ENCODE data around the gene ISG20. TPM values are rescaled to one million over a fixed set of nuclear protein-coding genes. Genes with fewer than 3 reads are reported as not detected.

Gene ISG20
- total and polyA plus RNA-seq, 2 of the 8 experiments (the other 6 are each of a cell fraction or from before 2014, with no cell fraction given), result 2.9 to 5.2 TPM

GRCh38 chr15:88624156-88624970, 14.5 kb upstream of the ISG20 start:
- FAIRE-seq (no peak), DNase-seq (ENCODE audit: low read depth in 1 of 2, low spot score in 2 of 2) (no peak)
- Histone ChIP-seq H2AFZ (ENCODE audit: low read length) (no peak overlapping the region), H3K14ac (ENCODE audit: insufficient read length) (no peak overlapping the region), H2BK15ac (ENCODE audit: low read length) (no peak overlapping the region), H3K56ac (replicated peaks; ENCODE audit: insufficient read length, low read depth, low read length) (no peak overlapping the region), H4K91ac (replicated peaks; ENCODE audit: insufficient read length, low read length) (no peak overlapping the region), H2BK20ac (ENCODE audit: low read length) (no peak overlapping the region), H3K4me1 (replicated peaks in 1 of 4; ENCODE audit: control insufficient read depth in 3 of 4, insufficient read depth in 4 of 4, low read length in 3 of 4) (peaks cover 14 to 27% (median 16%) of the 10 kb centered on the region in 4 experiments), H2BK5ac (ENCODE audit: low read depth, low read length) (no peak overlapping the region), H3K4me2 (ENCODE audit: insufficient read depth in 1 of 2, low read depth in 2 of 2, low read length in 2 of 2) (peak overlapping the region; percentile 85 to 93), H3K18ac (ENCODE audit: extremely low read depth, low read length) (no peak overlapping the region), H3K9me3 (ENCODE audit: insufficient read depth in 2 of 2, low read depth in 1 of 2, low read length in 1 of 2) (no peaks in the 10 kb centered on the region), H3K79me1 (ENCODE audit: low read depth, low read length) (peaks cover 20% of the 10 kb centered on the region; the same call in 1 of the 2 replicates), H3K79me2 (ENCODE audit: control insufficient read depth in 1 of 2, insufficient read depth in 2 of 2, low read length in 2 of 2) (peaks cover 63 to 82% of the 10 kb centered on the region in 2 experiments), H4K5ac (ENCODE audit: insufficient read length, low read depth, low read length) (no peak overlapping the region), H3K4me3 (ENCODE audit: extremely low read depth in 1 of 4, insufficient read depth in 2 of 4, low read depth in 3 of 4, low read length in 4 of 4) (peak overlapping the region in 3 of 4 experiments; percentile 16 to 96 (median 81); a peak in 4 of 8 replicates), H3K27ac (ENCODE audit: low read depth, low read length) (no peak overlapping the region), H3K23ac (ENCODE audit: insufficient read length) (no peak overlapping the region), H3K27me3 (replicated peaks in 1 of 4; ENCODE audit: control insufficient read depth in 3 of 4, extremely low read depth in 1 of 4, insufficient read depth in 3 of 4, low read length in 3 of 4) (no peaks in the 10 kb centered on the region), H3K4ac (replicated peaks; ENCODE audit: insufficient read length, low read depth, low read length) (no peak overlapping the region), H2BK12ac (ENCODE audit: low read depth, low read length) (no peak overlapping the region), H3K9ac (replicated peaks in 1 of 4; ENCODE audit: extremely low read depth in 1 of 4, low read depth in 3 of 4, low read length in 3 of 4) (peak overlapping the region in 1 of 4 experiments; percentile 13; a peak in 2 of 7 replicates), H2BK120ac (replicated peaks; ENCODE audit: low read depth, low read length) (no peak overlapping the region), H4K8ac (ENCODE audit: extremely low read depth, insufficient read depth, low read length) (no peak overlapping the region), H2AK5ac (ENCODE audit: low read depth, low read length) (no peak overlapping the region; the same call in 1 of the 2 replicates), H3K36me3 (ENCODE audit: control insufficient read depth in 2 of 4, insufficient read depth in 4 of 4, low read length in 3 of 4) (peaks cover 28 to 52% (median 42%) of the 10 kb centered on the region in 4 experiments), H4K20me1 (replicated peaks in 1 of 2; ENCODE audit: control insufficient read depth in 1 of 2, insufficient read depth in 2 of 2, low read length in 2 of 2) (peaks cover 60 to 62% of the 10 kb centered on the region in 2 experiments), H3K23me2 (ENCODE audit: low read depth, low read length) (peaks cover 19% of the 10 kb centered on the region)
- ChIA-PET POLR2A (ENCODE audit: partially characterized antibody) (interaction anchor here (0.6 to 7.5 kb wide), 12 partner anchors 9 to 1394 kb away, joined by 3 to 61 read pairs (median 5); partner anchors contain the start of genes ISG20, MRPL46 and MRPS11), CTCF (ENCODE audit: partially characterized antibody) (interaction anchor here (0.6 to 2.1 kb wide), 24 partner anchors 8 to 503 kb away, joined by 3 to 11 read pairs (median 4); partner anchors contain the start of genes ISG20 and MRPS11)
- 85% methylated on average over 19 of the region's 19 CpGs; no CpG with 5 or more reads in 1 of the 2 experiments for WGBS, 2 experiments (ENCODE audit: extremely low coverage in 1 of 2, insufficient coverage in 1 of 2, insufficient read length in 1 of 2, insufficient replicate concordance in 2 of 2, low coverage in 1 of 2, low lambda C conversion rate in 2 of 2, missing lambda C conversion rate in 1 of 2)
- TF ChIP-seq POLR2AphosphoS5 (IDR thresholded peaks at IDR 0.05; ENCODE audit: low read depth, low read length), result peak; percentile 19; the same call in 1 of the 2 replicates
- TF ChIP-seq E2F6 (IDR thresholded peaks at IDR 0.05), result no peak
- no peak for TF ChIP-seq KDM1A (IDR thresholded peaks at IDR 0.05; ENCODE audit: borderline replicate concordance, low read length)
- no peak for TF ChIP-seq JUND (IDR thresholded peaks at IDR 0.05; ENCODE audit: low read length)
- no peak for TF ChIP-seq GABPA (IDR thresholded peaks at IDR 0.05; ENCODE audit: borderline replicate concordance, insufficient read depth, low read length)
- TF ChIP-seq JUN (IDR thresholded peaks at IDR 0.05; ENCODE audit: low read depth, low read length), result no peak
- no peak for TF ChIP-seq EGR1 (IDR thresholded peaks at IDR 0.05; ENCODE audit: borderline replicate concordance, low read depth, low read length)
